Measurements from ENCODE around the gene GUCY1A2.

The GUCY1A2 gene

DNA sequence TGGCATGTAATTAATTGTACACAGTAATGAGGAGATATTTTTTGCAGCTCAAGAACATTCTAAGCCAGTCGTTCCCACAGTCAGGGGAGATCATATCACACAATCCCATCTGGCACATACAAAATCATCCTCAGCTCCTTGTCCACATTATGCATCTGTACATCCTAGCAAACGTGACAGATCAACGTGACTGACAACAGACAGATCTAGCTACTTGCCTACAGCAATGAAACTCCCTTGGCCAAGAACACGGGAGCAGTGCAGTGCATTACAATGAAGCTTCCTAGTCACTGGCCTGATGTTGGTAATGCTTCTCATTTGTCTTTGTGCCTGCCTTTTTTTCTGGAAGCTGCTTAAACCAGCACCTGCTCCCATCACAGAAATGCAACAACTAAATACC, 24.5 kb upstream of the GUCY1A2 start:
- DNase-seq (ENCODE audit: low read depth), result no peak
- TF ChIP-seq, protein P1, sequence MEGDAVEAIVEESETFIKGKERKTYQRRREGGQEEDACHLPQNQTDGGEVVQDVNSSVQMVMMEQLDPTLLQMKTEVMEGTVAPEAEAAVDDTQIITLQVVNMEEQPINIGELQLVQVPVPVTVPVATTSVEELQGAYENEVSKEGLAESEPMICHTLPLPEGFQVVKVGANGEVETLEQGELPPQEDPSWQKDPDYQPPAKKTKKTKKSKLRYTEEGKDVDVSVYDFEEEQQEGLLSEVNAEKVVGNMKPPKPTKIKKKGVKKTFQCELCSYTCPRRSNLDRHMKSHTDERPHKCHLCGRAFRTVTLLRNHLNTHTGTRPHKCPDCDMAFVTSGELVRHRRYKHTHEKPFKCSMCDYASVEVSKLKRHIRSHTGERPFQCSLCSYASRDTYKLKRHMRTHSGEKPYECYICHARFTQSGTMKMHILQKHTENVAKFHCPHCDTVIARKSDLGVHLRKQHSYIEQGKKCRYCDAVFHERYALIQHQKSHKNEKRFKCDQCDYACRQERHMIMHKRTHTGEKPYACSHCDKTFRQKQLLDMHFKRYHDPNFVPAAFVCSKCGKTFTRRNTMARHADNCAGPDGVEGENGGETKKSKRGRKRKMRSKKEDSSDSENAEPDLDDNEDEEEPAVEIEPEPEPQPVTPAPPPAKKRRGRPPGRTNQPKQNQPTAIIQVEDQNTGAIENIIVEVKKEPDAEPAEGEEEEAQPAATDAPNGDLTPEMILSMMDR (IDR thresholded peaks at IDR 0.05; ENCODE audit: control insufficient read depth, extremely low read depth, insufficient read depth), result no peak

DNA sequence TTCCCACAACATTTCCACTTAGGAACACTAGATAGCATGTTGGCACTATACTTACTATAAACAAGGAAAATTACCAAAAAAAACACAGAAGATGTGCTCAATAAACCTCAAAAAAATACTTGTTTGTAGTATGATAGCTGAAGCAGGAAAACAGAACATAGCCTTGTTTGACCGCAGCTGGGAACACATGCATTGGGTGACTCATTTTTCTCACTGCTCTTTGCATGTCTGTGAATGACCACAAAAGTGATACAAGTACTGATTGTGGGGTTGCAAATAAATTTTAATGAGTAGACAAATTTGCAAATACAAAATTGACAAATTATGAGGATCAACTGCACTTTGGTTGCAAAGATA, 22.8 kb upstream of the GUCY1A2 start:
- no peak for DNase-seq (ENCODE audit: low read depth)
- TF ChIP-seq, protein P1 (IDR thresholded peaks at IDR 0.05; ENCODE audit: control insufficient read depth, extremely low read depth, insufficient read depth), result no peak
- H3K4me3 ChIP-seq (ENCODE audit: low read depth, low read length), result no peak overlapping the region

More for the DNA sequence above, 24.5 kb upstream of the GUCY1A2 start:
- H3K4me3 ChIP-seq (ENCODE audit: low read depth, low read length), result no peak overlapping the region

DNA sequence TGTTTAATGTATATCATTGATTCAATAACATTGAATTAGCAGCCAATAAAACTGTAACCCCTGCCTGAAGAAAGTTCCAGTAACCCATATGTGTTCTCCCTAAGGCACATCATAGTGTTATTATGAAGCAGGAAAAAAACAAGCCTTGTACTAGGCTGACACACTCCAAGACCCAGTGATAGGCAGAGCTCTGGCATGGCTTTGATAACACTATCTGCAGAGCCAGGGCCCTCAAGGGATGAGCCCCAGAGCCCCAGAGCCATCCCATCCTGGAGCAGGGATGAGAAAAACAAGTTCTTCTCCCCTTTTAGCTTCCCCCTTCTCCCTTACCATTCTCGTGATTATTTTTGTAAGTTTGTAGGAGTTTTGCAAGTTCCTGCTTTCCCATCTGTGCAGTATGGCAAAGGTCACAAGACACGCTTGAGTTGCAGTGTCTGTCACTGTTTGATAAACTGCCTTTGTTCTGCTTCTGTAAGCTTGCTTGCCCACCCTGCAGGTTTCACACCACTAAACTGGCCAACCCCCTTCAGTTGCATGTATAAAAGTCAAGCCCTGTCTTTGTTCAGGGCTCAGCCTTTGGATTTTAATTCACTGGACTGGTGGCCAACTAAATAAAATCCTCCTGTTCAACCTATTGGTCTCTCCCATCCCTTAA, 22.3 kb upstream of the GUCY1A2 start:
- no peak overlapping the region for H3K4me3 ChIP-seq (ENCODE audit: low read depth, low read length)
- TF ChIP-seq, protein P1 (IDR thresholded peaks at IDR 0.05; ENCODE audit: control insufficient read depth, extremely low read depth, insufficient read depth), result no peak
- no peak for DNase-seq (ENCODE audit: low read depth)

DNA sequence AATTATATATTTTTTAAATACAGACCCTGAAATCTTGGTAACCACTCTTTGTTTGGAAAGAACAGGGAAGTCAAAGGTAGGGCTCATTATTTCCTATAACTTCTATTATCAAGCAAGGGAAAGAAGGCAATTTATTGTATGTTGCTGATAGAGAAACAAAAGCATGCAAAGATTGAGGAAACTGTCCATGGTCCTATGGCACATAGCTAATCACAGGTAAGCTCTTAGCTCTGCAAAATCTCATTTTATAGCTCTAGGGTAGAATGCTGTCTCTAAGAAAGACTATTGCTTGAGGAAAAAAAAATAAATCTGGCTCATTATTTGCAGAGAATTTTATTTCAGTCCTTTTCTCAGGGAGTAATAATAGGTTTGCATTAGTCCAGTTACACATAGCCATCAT, 7.4 kb upstream of the GUCY1A2 start:
- no peak overlapping the region for H3K4me3 ChIP-seq (ENCODE audit: low read depth, low read length)
- DNase-seq (ENCODE audit: low read depth), result no peak
- TF ChIP-seq, protein P1 (IDR thresholded peaks at IDR 0.05; ENCODE audit: control insufficient read depth, extremely low read depth, insufficient read depth), result no peak

DNA sequence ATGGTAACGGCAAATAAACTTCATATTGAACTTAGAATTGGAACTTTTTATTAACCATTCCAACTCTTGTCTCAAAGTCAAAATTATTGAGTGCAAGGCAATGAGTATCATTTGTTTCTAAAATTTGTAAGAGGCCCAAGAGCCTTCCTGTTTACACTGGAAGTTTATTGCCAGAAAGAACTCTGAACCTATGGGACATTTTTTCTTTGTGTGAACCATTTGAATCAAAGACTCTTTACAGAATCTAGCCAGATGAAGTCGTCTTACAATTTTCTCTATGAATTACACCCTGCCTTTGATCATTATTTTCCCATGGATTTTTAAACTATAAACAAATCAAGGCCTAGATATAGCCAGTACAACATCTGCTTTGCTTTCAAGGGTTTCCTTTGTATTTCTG, 2.3 kb upstream of the GUCY1A2 start:
- TF ChIP-seq, protein P1 (IDR thresholded peaks at IDR 0.05; ENCODE audit: control insufficient read depth, extremely low read depth, insufficient read depth), result no peak
- no peak overlapping the region for H3K4me3 ChIP-seq (ENCODE audit: low read depth, low read length)
- no peak for DNase-seq (ENCODE audit: low read depth)

DNA sequence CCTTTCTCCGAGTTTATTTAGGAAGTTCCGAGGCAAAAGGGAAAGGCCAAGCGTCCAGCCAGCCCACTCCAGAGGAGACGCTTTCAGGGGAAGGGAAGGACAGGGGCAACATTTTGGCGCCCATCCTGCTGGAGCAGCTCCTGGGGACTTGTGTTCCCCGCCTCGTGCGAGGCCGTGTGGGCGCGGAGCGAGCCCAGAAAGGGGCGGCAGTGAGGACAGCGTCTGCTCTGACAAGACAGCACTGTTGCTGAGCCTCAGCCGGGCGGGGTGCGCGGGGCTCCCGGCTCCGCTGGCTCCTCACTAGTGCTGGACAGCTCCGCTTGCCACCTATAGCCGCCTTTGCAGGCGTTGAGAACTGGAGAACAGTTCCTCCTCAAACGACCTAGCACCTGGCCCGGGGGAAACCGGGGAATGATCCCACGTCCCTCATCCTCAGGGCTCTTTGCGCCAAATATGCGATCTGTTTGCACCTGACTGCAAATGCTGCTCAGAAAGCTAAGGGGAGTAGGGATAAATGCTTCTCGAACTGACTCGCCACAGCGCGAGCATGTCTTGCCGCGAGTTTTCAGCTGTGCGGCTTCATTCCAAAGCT, 722 bp upstream of the GUCY1A2 start:
- H3K4me3 ChIP-seq (ENCODE audit: low read depth, low read length), result peak overlapping the region; percentile 33
- TF ChIP-seq, protein P1 (IDR thresholded peaks at IDR 0.05; ENCODE audit: control insufficient read depth, extremely low read depth, insufficient read depth), result no peak
- peak; percentile 30 for DNase-seq (ENCODE audit: low read depth)

Data from LNCaP clone FGC (cell line).